Measurements from ENCODE around the gene LRRC32.
"Not testable (repeated sequence)": the region's sequence is repeated elsewhere in the genome, so short reads cannot be mapped to it uniquely, and the experiment has no call there.

LRRC32 gene

DNA sequence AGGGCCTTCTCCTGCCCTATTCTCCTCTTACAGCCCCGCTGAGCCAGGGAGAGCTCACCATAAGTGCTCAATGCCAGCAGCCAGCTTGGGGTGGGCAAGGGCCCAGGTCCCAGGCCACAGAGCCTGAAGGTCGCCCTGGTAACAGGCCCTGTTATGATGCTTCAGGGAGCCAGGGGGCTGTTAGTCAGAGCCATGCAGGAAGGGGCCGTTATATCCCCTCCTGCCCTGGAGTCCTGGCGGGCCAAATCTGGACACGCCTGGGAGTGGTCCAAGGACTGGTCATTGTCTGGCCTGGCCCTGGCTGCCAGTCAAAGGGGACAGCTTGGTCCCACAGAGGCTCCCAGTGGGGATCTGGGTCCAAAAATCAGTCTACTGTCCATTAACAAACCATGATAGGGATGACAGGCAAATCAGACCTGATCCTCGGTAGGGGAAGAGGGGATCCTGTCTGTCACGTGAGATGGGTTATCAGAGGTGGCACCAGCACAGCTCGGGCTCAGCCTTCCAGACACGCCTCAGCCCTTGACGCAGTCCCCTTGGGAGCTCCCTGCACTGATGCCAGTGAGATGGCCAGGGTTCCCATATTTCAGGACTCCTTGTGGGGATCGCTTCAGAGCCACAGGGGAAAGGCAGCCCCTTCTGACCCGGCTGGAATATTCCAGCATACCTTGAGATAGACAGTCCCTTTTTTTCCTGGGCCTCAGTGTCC is 55.9 kb downstream of the LRRC32 start:
- TF ChIP-seq, protein P1, sequence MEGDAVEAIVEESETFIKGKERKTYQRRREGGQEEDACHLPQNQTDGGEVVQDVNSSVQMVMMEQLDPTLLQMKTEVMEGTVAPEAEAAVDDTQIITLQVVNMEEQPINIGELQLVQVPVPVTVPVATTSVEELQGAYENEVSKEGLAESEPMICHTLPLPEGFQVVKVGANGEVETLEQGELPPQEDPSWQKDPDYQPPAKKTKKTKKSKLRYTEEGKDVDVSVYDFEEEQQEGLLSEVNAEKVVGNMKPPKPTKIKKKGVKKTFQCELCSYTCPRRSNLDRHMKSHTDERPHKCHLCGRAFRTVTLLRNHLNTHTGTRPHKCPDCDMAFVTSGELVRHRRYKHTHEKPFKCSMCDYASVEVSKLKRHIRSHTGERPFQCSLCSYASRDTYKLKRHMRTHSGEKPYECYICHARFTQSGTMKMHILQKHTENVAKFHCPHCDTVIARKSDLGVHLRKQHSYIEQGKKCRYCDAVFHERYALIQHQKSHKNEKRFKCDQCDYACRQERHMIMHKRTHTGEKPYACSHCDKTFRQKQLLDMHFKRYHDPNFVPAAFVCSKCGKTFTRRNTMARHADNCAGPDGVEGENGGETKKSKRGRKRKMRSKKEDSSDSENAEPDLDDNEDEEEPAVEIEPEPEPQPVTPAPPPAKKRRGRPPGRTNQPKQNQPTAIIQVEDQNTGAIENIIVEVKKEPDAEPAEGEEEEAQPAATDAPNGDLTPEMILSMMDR (IDR thresholded peaks at IDR 0.05; ENCODE audit: low read depth, low read length) = no peak
- DNase-seq (ENCODE audit: low read depth in 2 of 2) = peak; percentile 35 to 81
- no peak overlapping the region for H3K4me3 ChIP-seq (replicated peaks in 1 of 2; ENCODE audit: low read depth in 2 of 2, low read length in 2 of 2)

DNA sequence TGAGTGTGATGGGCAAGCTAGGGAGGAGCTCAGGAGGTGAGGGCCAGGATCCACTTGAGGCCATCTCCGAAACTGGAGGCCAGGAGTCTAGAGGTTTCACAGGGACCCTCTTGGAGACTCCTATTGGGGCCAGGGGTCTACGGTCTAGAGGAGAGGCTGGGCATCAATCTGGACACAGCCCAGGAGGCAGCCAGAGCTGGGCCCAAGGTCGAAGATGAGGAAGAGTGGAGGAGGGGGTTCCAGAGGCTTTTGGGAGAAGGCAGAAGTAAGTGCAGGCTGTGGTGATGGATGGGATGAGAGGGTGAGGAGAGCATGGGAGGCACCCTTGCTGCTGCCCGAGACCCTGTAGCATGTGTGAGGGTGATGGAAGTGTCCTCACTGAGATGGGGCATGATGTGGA is 56.6 kb downstream of the LRRC32 start:
- no peak overlapping the region for H3K4me3 ChIP-seq (replicated peaks in 1 of 2; ENCODE audit: low read depth in 2 of 2, low read length in 2 of 2)
- TF ChIP-seq, protein P1 (IDR thresholded peaks at IDR 0.05; ENCODE audit: low read depth, low read length) = no peak
- no peak for DNase-seq (ENCODE audit: low read depth in 2 of 2)

DNA sequence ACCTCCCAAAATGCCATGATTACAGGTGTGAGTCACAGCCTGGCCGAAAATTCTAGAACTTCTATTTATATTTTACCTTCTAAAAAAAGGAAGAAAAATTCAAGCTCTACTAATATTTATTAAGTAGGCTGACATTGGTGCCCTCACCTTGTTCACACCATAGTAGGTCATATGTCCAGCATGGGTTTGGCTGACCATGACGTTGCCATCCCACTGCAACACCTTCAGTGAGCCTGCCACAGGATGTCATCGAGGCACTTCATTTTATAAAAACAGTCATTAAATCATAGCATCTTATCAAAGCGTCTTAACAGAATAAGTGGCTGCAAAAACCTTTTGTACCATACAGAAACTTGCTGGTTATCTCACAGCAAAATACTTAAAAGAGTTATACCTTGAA is 58.3 kb downstream of the LRRC32 start:
- no peak overlapping the region for H3K4me3 ChIP-seq (replicated peaks in 1 of 2; ENCODE audit: low read depth in 2 of 2, low read length in 2 of 2)
- TF ChIP-seq, protein P1 (IDR thresholded peaks at IDR 0.05; ENCODE audit: low read depth, low read length) = no peak
- DNase-seq (ENCODE audit: low read depth in 2 of 2) = no peak

DNA sequence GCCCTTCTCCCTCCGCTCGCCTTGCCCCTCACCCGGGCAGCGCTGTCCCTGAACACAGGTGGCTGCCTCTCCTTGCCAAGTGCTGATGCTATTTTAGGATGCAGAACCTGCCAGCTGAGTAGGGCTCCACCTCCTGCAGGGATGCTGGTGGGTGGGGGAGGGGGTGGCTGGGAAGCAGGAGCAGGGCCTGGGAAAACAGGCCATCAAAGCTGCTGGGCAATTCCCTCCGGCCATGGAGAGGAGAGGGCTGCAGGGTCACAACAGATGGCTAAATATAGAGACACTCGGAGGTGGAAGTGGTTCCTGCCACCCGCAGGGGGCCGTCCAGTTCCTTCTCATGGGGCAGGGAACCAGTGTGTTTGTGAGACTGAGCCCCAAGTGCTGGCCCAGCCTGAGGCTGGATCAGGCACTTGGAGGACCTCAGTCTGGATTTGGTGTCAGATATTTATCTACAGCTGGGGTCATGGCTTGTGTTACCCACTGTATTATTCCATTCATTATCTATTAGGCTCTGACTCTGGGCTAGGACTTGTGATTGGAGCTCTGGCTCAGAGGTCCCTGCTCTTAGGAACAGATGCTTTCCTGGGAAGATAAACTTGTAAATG is 59.6 kb downstream of the LRRC32 start:
- no peak for DNase-seq (ENCODE audit: low read depth in 2 of 2)
- TF ChIP-seq, protein P1 (IDR thresholded peaks at IDR 0.05; ENCODE audit: low read depth, low read length) = no peak
- H3K4me3 ChIP-seq (replicated peaks in 1 of 2; ENCODE audit: low read depth in 2 of 2, low read length in 2 of 2) = no peak overlapping the region

DNA sequence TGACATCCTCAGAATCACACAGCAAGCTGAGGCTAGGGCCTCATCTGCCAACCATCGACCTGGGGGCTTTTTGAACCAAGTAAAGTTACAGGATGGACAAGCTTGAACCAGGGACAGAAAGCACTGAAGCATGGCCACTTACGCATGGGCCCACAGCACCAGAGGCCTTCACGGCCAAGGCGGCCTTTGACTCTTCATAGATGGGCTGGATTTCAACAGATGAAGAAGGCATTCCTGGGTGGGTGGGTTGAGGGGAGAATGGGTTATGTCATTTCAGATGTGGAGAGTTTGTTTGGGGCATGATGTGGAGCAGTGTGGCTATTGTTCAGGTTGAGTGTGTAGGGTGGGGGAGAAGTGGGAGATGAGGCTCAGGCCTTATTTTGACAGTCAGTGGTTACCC is 60.2 kb downstream of the LRRC32 start:
- DNase-seq (ENCODE audit: low read depth in 2 of 2) = no peak
- TF ChIP-seq, protein P1 (IDR thresholded peaks at IDR 0.05; ENCODE audit: low read depth, low read length) = no peak
- H3K4me3 ChIP-seq (replicated peaks in 1 of 2; ENCODE audit: low read depth in 2 of 2, low read length in 2 of 2) = no peak overlapping the region

DNA sequence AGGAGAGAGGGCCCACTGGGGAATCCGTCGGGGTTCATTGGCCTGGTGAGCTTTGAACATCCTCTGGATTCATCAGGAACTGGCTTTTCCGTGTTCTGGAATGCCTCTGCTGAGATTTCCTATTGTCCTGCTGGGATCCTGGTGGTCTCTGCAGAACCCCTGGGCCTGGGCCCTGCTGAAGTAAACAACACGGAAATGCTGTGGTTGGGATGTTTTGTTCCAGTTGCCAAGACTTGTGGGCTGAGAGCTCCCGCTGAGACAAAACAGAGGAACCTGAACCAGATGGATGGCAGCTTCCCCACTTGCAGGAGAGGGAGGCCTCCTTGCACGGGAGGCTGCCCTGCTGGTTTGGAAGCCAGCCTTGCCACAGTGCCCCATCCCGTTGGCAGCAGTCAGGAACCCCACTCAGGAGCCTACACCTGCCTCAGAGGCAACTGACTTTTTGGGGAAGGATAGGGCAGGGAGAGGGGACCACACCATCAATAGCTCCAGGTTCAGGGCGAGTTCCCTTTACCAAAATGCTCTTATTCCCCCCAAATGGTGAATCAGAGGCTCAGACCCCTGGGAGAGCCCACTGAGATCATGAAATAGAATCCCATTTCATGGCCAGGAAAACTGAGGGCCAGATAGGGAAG is 60.7 kb downstream of the LRRC32 start:
- TF ChIP-seq, protein P1 (IDR thresholded peaks at IDR 0.05; ENCODE audit: low read depth, low read length) = no peak
- H3K4me3 ChIP-seq (replicated peaks in 1 of 2; ENCODE audit: low read depth in 2 of 2, low read length in 2 of 2) = no peak overlapping the region
- DNase-seq (ENCODE audit: low read depth in 2 of 2) = peak in 1 of 2 donors; percentile 42

DNA sequence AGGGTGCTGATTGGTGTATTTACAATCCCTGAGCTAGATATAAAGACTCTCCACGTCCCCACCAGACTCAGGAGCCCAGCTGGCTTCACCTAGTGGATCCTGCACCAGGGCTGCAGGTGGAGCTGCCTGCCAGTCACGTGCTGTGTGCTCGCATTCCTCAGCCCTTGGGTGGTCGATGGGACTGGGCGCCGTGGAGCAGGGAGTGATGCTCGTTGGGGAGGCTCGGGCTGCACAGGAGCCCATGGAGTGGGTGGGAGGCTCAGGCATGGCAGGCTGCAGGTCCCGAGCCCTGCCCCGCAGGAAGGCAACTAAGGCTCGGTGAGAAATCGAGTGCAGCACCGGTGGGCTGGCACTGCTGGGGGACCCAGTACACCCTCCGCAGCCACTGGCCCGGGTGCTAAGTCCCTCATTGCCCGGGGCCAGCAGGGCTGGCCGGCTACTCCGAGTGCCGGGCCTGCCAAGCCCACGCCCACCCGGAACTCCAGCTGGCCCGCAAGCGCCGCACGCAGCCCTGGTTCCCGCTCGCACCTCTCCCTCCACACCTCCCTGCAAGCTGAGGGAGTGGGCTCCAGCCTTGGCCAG is 61.6 kb downstream of the LRRC32 start:
- not testable (repeated sequence) for DNase-seq (ENCODE audit: low read depth in 2 of 2); H3K4me3 ChIP-seq (replicated peaks in 1 of 2; ENCODE audit: low read depth in 2 of 2, low read length in 2 of 2)

DNA sequence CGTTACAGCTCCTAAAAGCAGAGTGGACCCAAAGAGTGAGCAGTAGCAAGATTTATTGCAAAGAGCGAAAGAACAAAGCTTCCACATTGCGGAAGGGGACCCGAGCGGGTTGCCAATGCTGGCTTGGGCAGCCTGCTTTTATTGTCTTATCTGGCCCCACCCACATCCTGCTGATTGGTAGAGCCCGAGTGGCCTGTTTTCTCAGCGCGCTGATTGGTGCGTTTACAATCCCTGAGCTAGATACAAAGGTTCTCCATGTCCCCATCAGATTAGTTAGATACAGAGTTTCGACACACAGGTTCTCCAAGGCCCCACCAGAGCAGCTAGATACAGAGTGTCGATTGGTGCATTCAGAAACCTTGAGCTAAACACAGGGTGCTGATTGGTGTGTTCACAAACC is 62.3 kb downstream of the LRRC32 start:
- DNase-seq (ENCODE audit: low read depth in 2 of 2); H3K4me3 ChIP-seq (replicated peaks in 1 of 2; ENCODE audit: low read depth in 2 of 2, low read length in 2 of 2): not testable (repeated sequence)

Data from cardiac fibroblast (primary cell).